IPS DF 19.7 (cell line): ENCODE results near the gene CSE1L.
"Not testable (repeated sequence)": the region's sequence is repeated elsewhere in the genome, so short reads cannot be mapped to it uniquely, and the experiment has no call there.

Experiments used
- DNase-seq: peaks from one replicate; pipeline ENCODE4 v3.0.0-alpha.2; 2013; ENCODE audit warnings: low read depth, low spot score

CSE1L gene

DNA sequence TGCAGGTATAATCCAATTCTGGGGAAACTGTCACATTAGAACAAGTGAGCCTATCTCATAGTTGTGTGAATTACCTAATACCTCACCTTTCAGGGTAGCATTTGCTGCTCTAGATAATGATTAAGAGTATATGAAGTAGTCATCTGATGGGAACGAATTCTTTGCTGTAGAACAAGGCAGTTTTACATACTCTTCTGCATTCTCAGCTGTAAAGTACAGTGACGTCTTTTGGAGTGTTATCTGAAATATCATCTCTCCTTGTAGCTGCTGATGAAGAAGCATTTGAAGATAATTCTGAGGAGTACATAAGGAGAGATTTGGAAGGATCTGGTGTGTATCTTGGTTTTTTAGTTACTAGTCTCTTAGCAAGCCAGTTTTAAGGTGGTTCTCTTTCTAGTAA is 28.4 kb downstream of the CSE1L start:
- no peak for DNase-seq

DNA sequence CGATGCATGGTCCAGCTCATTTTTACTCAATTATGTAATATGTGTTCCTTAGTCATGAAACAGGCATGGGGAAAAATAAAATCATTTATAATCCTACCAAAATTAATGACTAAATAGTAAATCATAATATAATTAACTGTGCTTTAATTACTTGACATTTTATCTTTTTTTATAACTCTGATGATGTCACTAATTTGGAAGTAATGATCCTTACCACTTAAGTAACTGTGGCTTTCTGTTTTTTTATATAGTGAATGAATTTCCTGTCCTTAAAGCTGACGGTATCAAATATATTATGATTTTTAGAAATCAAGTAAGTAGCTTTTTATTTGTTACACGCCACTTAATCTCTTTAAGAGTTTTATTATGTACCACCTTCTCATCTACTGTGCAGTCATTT is 32.2 kb downstream of the CSE1L start:
- DNase-seq, result no peak

DNA sequence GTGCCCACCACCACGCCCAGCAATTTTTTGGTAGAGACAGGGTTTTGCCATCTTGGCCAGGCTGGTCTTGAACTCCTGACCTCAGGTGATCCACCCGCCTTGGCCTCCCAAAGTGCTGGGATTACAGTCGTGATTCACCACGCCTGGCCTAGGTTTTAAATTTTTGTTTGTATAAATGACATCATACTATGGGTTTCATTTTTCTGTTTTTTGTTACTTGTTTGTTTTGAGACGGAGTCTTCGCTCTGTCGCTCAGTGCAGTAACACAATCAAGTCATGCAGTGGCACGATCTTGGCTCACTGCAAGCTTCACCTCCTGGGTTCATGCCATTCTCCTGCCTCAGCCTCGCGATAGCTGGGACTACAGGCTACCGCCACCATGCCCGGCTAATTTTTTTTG is 36.2 kb downstream of the CSE1L start:
- DNase-seq, result not testable (repeated sequence)

GRCh38 chr20:49091104-49091503 is 45.0 kb downstream of the CSE1L start:
- no peak for DNase-seq

DNA sequence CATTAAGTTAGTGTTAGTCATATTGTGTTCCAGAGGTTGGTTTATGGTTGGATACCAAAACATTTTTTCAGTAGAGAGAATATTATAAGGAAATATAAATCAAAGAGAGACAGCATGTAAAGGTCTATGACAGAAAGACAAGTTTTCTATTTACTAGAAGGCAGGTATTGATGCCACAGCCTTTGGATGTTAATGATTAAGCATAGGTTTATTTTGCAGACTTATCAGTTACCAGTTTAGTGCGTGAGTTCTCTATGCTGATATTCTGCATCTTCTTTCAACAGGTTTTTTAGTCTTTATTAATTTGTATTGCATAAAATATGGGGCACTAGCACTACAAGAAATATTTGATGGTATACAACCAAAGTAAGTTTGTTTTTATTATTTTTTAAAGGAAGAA is 45.6 kb downstream of the CSE1L start:
- no peak for DNase-seq

DNA sequence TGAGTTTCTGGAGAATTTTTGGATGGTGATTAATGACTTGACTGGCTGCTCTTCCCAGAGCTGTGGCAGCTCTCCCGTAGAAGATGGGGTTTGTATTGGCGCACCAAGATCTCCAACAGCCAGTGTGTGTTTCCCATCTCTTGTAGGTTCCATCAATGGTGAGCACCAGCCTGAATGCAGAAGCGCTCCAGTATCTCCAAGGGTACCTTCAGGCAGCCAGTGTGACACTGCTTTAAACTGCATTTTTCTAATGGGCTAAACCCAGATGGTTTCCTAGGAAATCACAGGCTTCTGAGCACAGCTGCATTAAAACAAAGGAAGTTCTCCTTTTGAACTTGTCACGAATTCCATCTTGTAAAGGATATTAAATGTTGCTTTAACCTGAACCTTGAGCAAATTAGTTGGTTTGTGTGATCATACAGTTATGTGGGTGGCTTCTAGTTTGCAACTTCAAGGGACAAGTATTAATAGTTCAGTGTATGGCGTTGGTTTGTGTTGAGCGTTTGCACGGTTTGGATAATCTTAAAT is 50.2 kb downstream of the CSE1L start:
- DNase-seq, result no peak

- no peak for DNase-seq
These were observed 51.0 kb downstream of the CSE1L start for GRCh38 chr20:49097159-49097558.

DNA sequence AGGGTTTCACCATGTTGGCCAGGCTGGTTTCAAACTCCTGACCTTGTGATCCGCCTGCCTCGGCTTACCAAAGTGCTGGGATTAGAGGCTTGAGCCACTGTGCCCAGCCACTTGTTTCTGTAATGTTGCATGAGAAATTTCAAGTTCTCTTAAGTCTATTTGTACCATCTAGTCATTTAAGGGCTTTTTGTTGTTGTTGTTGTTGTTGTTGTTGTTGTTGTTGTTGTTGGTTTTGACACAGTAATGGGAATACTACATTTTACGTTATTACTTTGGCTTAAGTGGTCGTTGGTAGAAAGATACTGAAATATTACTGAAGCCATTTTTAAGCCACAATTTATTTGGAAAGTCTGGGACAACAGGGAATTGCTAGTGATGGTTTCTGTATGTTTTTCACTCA is 52.0 kb downstream of the CSE1L start:
- DNase-seq, result no peak

DNA sequence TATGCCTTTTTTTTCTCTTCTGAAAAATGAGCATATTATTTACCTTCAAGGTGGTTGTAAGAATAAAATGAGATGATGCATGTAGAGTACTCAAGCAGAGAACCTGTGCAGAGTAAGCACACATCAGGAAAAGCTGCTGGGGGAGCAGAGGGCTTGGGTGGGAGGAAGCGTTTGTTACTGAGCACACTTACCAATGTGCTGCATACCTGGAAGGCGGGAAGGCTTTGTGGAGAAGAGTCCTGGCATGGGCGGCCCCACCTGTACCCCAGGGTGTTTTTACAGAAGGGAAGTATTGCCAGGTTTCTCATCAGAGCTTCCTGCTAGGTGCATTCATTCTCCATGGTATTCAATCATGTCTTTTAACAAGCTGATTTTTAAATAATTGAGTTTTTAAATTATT is 52.9 kb downstream of the CSE1L start:
- DNase-seq, result no peak

GRCh38 chr20:49100292-49100691 is 54.2 kb downstream of the CSE1L start:
- DNase-seq, result not testable (repeated sequence)

GRCh38 chr20:49100972-49101371 is 54.9 kb downstream of the CSE1L start:
- no peak for DNase-seq

DNA sequence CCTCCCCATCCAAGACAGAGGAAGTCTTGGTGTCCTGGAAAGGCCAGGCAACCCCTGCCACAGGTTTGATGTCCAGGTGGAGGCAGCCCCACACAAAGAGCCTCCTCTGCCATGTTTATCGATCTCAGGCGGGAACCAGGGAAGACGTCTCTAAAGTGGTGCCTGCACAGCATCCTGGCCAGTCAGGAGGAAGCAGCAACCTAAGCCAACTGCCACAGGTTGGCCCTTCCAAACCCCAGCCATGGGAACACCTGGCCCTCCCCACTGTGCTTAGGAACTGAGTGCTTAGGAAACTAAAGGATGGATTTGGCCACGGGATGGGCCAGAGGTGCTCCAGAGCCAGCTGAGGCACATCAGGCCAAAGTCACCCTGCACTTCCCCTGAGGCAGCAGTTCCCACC is 56.9 kb downstream of the CSE1L start:
- DNase-seq, result no peak

- no peak for DNase-seq
These were observed 57.7 kb downstream of the CSE1L start for GRCh38 chr20:49103647-49104364.

DNA sequence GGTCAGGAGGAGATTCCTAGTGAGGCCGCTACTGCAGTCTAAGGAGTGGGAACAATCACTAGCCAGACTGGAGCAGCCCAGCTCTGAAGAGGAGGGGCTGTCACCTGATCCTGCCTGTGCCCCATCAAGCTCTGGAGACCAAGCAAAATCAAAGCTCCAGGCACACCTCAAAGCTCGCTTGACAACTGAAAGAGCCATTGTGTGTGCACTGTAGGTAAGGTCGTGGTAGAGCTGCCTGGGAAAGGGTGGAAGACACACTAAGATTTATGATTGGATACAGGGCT is 58.2 kb downstream of the CSE1L start:
- no peak for DNase-seq

- DNase-seq, result not testable (repeated sequence)
These were observed 59.0 kb downstream of the CSE1L start for GRCh38 chr20:49104979-49105547.

- no peak for DNase-seq
These were observed 60.2 kb downstream of the CSE1L start for GRCh38 chr20:49106328-49106727.

- DNase-seq, result no peak
These were observed 64.9 kb downstream of the CSE1L start for GRCh38 chr20:49110767-49111694.

DNA sequence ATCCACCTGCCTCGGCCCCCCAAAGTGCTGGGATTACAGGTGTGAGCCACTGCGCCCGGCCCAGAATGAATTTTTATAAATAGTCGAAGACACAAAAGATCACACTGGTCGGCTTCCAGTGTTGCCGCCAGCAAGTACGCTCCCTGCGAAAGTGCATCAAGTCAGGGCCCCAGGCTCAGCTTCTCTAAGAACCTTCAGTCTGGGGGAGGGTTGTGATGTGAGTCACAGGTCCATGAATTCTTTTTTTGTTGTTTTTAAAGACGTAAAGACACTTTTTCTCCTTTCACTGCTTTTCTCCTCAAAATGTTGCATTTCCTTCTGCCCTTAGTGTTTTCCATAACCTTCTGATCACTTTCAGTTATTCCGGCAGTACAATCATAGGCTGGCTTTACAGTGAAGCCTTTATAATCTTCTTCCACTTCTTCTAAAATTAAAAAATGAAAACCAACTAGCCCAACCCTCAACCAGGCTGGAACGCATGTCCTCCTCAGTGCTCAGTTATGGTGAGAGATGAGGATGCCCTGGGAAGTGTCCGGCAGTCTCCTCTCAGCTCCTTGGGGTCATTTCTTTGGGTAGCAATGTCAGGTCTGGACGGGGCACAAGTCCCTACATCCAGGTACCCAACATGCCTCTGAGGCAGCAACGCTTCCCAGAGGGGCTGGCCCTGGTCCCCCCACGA is 66.6 kb downstream of the CSE1L start:
- DNase-seq, result no peak

DNA sequence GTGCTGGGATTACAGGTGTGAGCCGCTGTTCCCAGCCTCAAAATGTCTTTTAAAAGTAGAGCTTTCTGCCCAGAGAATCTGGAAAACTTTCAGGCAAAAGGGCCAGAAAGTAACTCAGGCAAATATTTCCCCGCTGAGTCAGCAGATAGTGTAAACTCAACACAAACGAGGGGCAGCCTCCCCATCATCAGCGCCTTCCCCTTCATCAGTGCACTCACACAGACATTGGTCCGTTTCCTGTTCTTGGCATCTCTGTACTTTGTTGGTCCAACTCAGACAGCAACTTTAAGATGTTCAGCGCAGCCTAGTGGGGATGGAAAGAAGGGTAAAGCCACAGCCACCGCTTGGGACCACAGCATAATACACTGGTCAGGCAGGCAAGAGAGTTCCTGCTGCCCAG is 69.5 kb downstream of the CSE1L start:
- no peak for DNase-seq

DNA sequence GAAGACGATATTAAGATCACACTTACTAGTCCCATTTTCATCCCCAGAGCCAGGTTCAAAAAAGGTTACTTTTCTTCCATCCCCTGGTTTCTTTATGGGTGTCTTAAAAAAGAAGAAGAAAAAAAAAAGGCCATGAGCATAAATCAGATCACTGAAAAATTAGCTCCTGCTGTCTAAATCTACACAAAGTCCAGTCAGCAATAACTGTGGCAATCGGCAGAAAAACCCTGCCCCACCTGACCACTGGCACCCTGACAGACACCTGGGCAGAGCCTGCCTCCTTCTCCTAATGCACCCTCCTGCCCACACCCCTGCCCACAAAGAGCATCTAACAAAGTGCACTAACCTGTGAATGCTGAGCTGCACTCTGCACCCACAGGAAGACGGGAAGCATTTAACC is 72.2 kb downstream of the CSE1L start:
- no peak for DNase-seq

DNA sequence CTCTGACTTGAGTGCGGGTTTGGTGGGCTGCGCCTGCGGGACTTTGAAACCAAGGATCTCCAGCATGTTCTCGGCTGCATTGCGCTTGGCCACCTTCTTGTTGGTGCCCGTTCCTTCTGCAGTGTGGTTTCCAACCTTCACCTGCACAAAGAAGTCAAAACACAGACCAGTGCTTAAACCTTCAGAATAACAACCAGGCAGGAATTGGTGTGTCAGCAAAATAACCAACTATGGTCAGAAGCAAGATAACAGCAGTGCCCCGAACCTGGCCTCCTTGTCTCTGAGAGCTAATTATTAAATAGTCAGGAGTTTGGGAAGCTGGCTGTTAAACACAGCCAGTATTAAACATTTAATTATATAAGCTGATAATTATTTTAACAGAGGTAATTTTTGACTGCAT is 73.9 kb downstream of the CSE1L start:
- DNase-seq, result no peak

- no peak for DNase-seq
These were observed 76.8 kb downstream of the CSE1L start for GRCh38 chr20:49122920-49123319.
